Mucosa of stomach (tissue), 1 donor: ENCODE results near the gene OR10H5.
"Not testable (repeated sequence)": the region's sequence is repeated elsewhere in the genome, so short reads cannot be mapped to it uniquely, and the experiment has no call there.

Experiments used
- H3K27me3 ChIP-seq: one replicate; pipeline ENCODE4 v1.7.0; 2013; ENCODE audit warnings: mild to moderate bottlenecking, low read length; ENCODE audit not compliant: control insufficient read depth, insufficient read depth
- H3K36me3 ChIP-seq: one replicate; pipeline ENCODE4 v1.7.0; 2013; ENCODE audit warnings: low read length; ENCODE audit not compliant: control insufficient read depth, insufficient read depth
- H3K4me1 ChIP-seq: one replicate; pipeline ENCODE4 v1.7.0; 2013; ENCODE audit warnings: mild to moderate bottlenecking, low read length; ENCODE audit not compliant: control insufficient read depth, insufficient read depth
- H3K4me3 ChIP-seq: one replicate; pipeline ENCODE4 v1.7.0; 2013; ENCODE audit warnings: low read length
- H3K9ac ChIP-seq: one replicate; pipeline ENCODE4 v1.7.0; 2013; ENCODE audit warnings: mild to moderate bottlenecking, low read length, moderate library complexity
- H3K9me3 ChIP-seq: one replicate; pipeline ENCODE4 v1.7.0; 2013; ENCODE audit warnings: mild to moderate bottlenecking, low read length, moderate library complexity; ENCODE audit not compliant: control insufficient read depth
- donor health status: Pancreatic carcinoma.

Gene OR10H5

GRCh38 chr19:15787611-15788155 is at the start of gene OR10H5:
Gene OR10H5 (plus strand): TSS chr19:15787661. CDS start chr19:15794049, 6,388 bp downstream.
- H3K4me3 ChIP-seq: no peak within 1 kb of the TSS
- H3K9ac ChIP-seq: no peak within 1 kb of the TSS
- H3K9me3 ChIP-seq: no peaks in the 10 kb centered on the region
- H3K36me3 ChIP-seq: no peaks in the 10 kb centered on the region
- peaks cover 15% of the 10 kb centered on the region for H3K4me1 ChIP-seq
- H3K27me3 ChIP-seq: no peaks in the 10 kb centered on the region

- H3K9me3 ChIP-seq: no peaks in the 10 kb centered on the region
Observed at GRCh38 chr19:15737722-15738121, 49.7 kb upstream of the OR10H5 start, which contains the start of gene OR10H3. Gene OR10H3 (plus strand): TSS chr19:15737985. CDS start chr19:15741393, 3,408 bp downstream.

GRCh38 chr19:15740785-15741184 is 46.7 kb upstream of the OR10H5 start:
- no peaks in the 10 kb centered on the region for H3K27me3 ChIP-seq
- H3K4me3 ChIP-seq: no peak overlapping the region
- no peaks in the 10 kb centered on the region for H3K4me1 ChIP-seq
- H3K36me3 ChIP-seq: no peaks in the 10 kb centered on the region
- H3K9me3 ChIP-seq: no peaks in the 10 kb centered on the region
- H3K9ac ChIP-seq: no peak overlapping the region

More at GRCh38 chr19:15737722-15738121, 49.7 kb upstream of the OR10H5 start, which contains the start of gene OR10H3:
- Histone ChIP-seq H3K27me3 (no peaks in the 10 kb centered on the region), H3K9ac (no peak within 1 kb of the TSS), H3K36me3 (no peaks in the 10 kb centered on the region), H3K4me1 (no peaks in the 10 kb centered on the region), H3K4me3 (no peak within 1 kb of the TSS)

GRCh38 chr19:15748239-15748638 is 39.2 kb upstream of the OR10H5 start:
- H3K9ac ChIP-seq: no peak overlapping the region
- H3K4me1 ChIP-seq: no peaks in the 10 kb centered on the region
- H3K27me3 ChIP-seq: no peaks in the 10 kb centered on the region
- H3K4me3 ChIP-seq: no peak overlapping the region
- H3K36me3 ChIP-seq: no peaks in the 10 kb centered on the region
- no peaks in the 10 kb centered on the region for H3K9me3 ChIP-seq

GRCh38 chr19:15758379-15758778 is 29.1 kb upstream of the OR10H5 start:
- Histone ChIP-seq H3K27me3 (no peaks in the 10 kb centered on the region), H3K9ac (no peak overlapping the region), H3K4me1 (no peaks in the 10 kb centered on the region), H3K4me3 (no peak overlapping the region), H3K9me3 (no peaks in the 10 kb centered on the region), H3K36me3 (no peaks in the 10 kb centered on the region)

- Histone ChIP-seq H3K4me3 (no peak overlapping the region), H3K36me3 (no peaks in the 10 kb centered on the region), H3K27me3 (no peaks in the 10 kb centered on the region), H3K4me1 (no peaks in the 10 kb centered on the region), H3K9ac (no peak overlapping the region), H3K9me3 (no peaks in the 10 kb centered on the region)
Observed at GRCh38 chr19:15759962-15760565, 27.4 kb upstream of the OR10H5 start.

GRCh38 chr19:15769586-15769985 is 17.9 kb upstream of the OR10H5 start:
- Histone ChIP-seq H3K27me3 (no peaks in the 10 kb centered on the region), H3K4me1 (no peaks in the 10 kb centered on the region), H3K9me3 (no peaks in the 10 kb centered on the region), H3K36me3 (no peaks in the 10 kb centered on the region), H3K9ac (no peak overlapping the region), H3K4me3 (no peak overlapping the region)

- not testable (repeated sequence) for H3K36me3 ChIP-seq, H3K27me3 ChIP-seq, H3K4me3 ChIP-seq, H3K9me3 ChIP-seq, H3K4me1 ChIP-seq, H3K9ac ChIP-seq
Observed at GRCh38 chr19:15774159-15774558, 13.3 kb upstream of the OR10H5 start.

- Histone ChIP-seq H3K4me1 (peaks cover 3% of the 10 kb centered on the region), H3K4me3 (no peak overlapping the region), H3K36me3 (no peaks in the 10 kb centered on the region), H3K9me3 (no peaks in the 10 kb centered on the region), H3K9ac (no peak overlapping the region), H3K27me3 (no peaks in the 10 kb centered on the region)
Observed at GRCh38 chr19:15775249-15775648, 12.2 kb upstream of the OR10H5 start.

- H3K4me3 ChIP-seq: no peak overlapping the region
- H3K9ac ChIP-seq: no peak overlapping the region
- H3K36me3 ChIP-seq: no peaks in the 10 kb centered on the region
- H3K4me1 ChIP-seq: peaks cover 11% of the 10 kb centered on the region
- H3K9me3 ChIP-seq: no peaks in the 10 kb centered on the region
- no peaks in the 10 kb centered on the region for H3K27me3 ChIP-seq
Observed at GRCh38 chr19:15776264-15776663, 11.2 kb upstream of the OR10H5 start.

- Histone ChIP-seq H3K4me1 (peaks cover 16% of the 10 kb centered on the region), H3K9ac (no peak overlapping the region), H3K27me3 (no peaks in the 10 kb centered on the region), H3K4me3 (no peak overlapping the region), H3K36me3 (no peaks in the 10 kb centered on the region), H3K9me3 (no peaks in the 10 kb centered on the region)
Observed at GRCh38 chr19:15776991-15777970, 10.2 kb upstream of the OR10H5 start.
